Panc1 (cell line): ENCODE measurements around the gene GDF15. TPM values are rescaled to one million over a fixed set of nuclear protein-coding genes. Genes with fewer than 3 reads are reported as not detected.
A peak's percentile ranks its signal among the peaks of the same experiment; 100 is the strongest.
"Not testable (repeated sequence)": the region's sequence is repeated elsewhere in the genome, so short reads cannot be mapped to it uniquely, and the experiment has no call there.

Experiments used
- ATAC-seq: fragments of 200-7000 bp; cut with Tn5 transposase; 2 replicates; pipeline ENCODE4 v1.9.1; 2020; ENCODE audit warnings: mild to moderate bottlenecking, moderate library complexity
- BruUV-seq: library from RNA; stranded (reverse); fragments of 400-500 nt; replicated peaks from 2 replicates; lab custom pipeline; 2021; lab: Mats Ljungman, UMichigan
- CTCF ChIA-PET: fragments of 300-600 bp; sonication (Branson Sonifier 250); formaldehyde crosslinking; loops from one replicate; lab custom pipeline; 2022; ENCODE audit warnings: antibody characterized with exemption; lab: Charles Lee
- POLR2A ChIA-PET: fragments of 300-600 bp; sonication (Branson Sonifier 250); formaldehyde crosslinking; loops from one replicate; lab custom pipeline; 2022; ENCODE audit warnings: antibody characterized with exemption; lab: Charles Lee
- DNase-seq: peaks from one replicate; pipeline ENCODE4 v3.0.0-alpha.2; 2010; ENCODE audit warnings: low read depth, low spot score
- H3K27ac ChIP-seq: 2 replicates; pipeline ENCODE4 v1.5.1; 2011; ENCODE audit warnings: mild to moderate bottlenecking, low read length, inconsistent platforms
- H3K27me3 ChIP-seq: fragments of 200-500 bp; sonication (Bioruptor generic); 2 replicates; pipeline ENCODE4 v1.6.0; 2014; ENCODE audit warnings: low read length, inconsistent platforms; ENCODE audit not compliant: control insufficient read depth, insufficient read depth
- H3K36me3 ChIP-seq: fragments of 200-500 bp; sonication (Bioruptor generic); 2 replicates; pipeline ENCODE4 v1.5.1; 2014; ENCODE audit warnings: inconsistent platforms, mild to moderate bottlenecking, low read length, moderate library complexity; ENCODE audit not compliant: control insufficient read depth, insufficient read depth
- H3K4me1 ChIP-seq: 2 replicates; pipeline ENCODE4 v1.5.1; 2011; ENCODE audit warnings: inconsistent platforms, mild to moderate bottlenecking, low read length, moderate library complexity; ENCODE audit not compliant: control insufficient read depth, insufficient read depth
- H3K4me3 ChIP-seq, 2 experiments: 2 replicates each; pipeline ENCODE4 v1.5.1; 2011 to 2012; ENCODE audit warnings: low read depth in 2 of 2, low read length in 2 of 2, mild to moderate bottlenecking in 2 of 2, inconsistent platforms in 1 of 2, moderate library complexity in 1 of 2
- H3K9me3 ChIP-seq: fragments of 200-500 bp; sonication (Bioruptor generic); 2 replicates; pipeline ENCODE4 v1.5.1; 2014; ENCODE audit warnings: low read depth, mild to moderate bottlenecking, inconsistent platforms, low read length, moderate library complexity; ENCODE audit not compliant: control insufficient read depth, insufficient read depth
- CTCF ChIP-seq: fragments of 450-650 bp; IDR thresholded peaks from 2 replicates; pipeline ENCODE4 v1.5.1; 2017; ENCODE audit warnings: mild to moderate bottlenecking
- POLR2AphosphoS5 ChIP-seq: IDR thresholded peaks from 2 replicates; pipeline ENCODE4 v1.6.1; 2012; ENCODE audit warnings: mild to moderate bottlenecking, low read depth, low read length, moderate library complexity
- SIN3A ChIP-seq: IDR thresholded peaks from 2 replicates; pipeline ENCODE4 v1.6.1; 2012; ENCODE audit warnings: low read depth, mild to moderate bottlenecking, low read length, moderate library complexity, borderline replicate concordance; ENCODE audit not compliant: insufficient read depth
- TCF7L2 ChIP-seq: IDR thresholded peaks from 2 replicates; pipeline ENCODE4 v1.6.1; 2011; ENCODE audit warnings: mild to moderate bottlenecking, low read depth, low read length, inconsistent platforms
- in situ Hi-C: cut with HindIII; loops from 2 replicates; pipeline ENCODE4 v1.10.0; 2016; ENCODE audit warnings: low sequenced_read_pairs, low pct_unique_long_range_greater_than_20kb
- intact Hi-C: fragments of 100-400 bp; cut with micrococcal nuclease; formaldehyde crosslinking; loops from one replicate; pipeline ENCODE4 v1.10.0; 2022; ENCODE audit not compliant: unreplicated experiment
- total RNA-seq: library from RNA; stranded (reverse); gene quantifications from one replicate; pipeline ENCODE4 v1.2.1, GENCODE V29; 2021; ENCODE audit not compliant: unreplicated experiment
- TF ChIP-seq, protein P1 (sequence below), 2 experiments: IDR thresholded peaks; 2 replicates each; pipeline ENCODE4 v1.6.1; 2011 to 2012; ENCODE audit warnings: low read depth in 2 of 2, control low read depth in 1 of 2, low read length in 1 of 2, mild to moderate bottlenecking in 1 of 2, moderate library complexity in 1 of 2; ENCODE audit not compliant: insufficient read depth in 1 of 2

GDF15 gene
- total RNA-seq, 1 experiment from 2014 or later = 335 TPM

- Histone ChIP-seq H3K4me1 (peaks cover 39% of the 10 kb centered on the region), H3K9me3 (no peaks in the 10 kb centered on the region), H3K36me3 (no peaks in the 10 kb centered on the region), H3K27ac (peak overlapping the region; percentile 83), H3K4me3 (no peak overlapping the region), H3K27me3 (no peaks in the 10 kb centered on the region)
- ChIA-PET CTCF (interaction anchor here (0.6 kb wide), 1 partner anchor 35 kb away, joined by 7 read pairs; no protein-coding TSS in a partner anchor), POLR2A (interaction anchor here (0.7 kb wide), 1 partner anchor 37 kb away, joined by 5 read pairs; no protein-coding TSS in a partner anchor)
- TF ChIP-seq SIN3A (no peak), TCF7L2 (no peak), CTCF (no peak), POLR2AphosphoS5 (no peak)
- TF ChIP-seq, protein P1, sequence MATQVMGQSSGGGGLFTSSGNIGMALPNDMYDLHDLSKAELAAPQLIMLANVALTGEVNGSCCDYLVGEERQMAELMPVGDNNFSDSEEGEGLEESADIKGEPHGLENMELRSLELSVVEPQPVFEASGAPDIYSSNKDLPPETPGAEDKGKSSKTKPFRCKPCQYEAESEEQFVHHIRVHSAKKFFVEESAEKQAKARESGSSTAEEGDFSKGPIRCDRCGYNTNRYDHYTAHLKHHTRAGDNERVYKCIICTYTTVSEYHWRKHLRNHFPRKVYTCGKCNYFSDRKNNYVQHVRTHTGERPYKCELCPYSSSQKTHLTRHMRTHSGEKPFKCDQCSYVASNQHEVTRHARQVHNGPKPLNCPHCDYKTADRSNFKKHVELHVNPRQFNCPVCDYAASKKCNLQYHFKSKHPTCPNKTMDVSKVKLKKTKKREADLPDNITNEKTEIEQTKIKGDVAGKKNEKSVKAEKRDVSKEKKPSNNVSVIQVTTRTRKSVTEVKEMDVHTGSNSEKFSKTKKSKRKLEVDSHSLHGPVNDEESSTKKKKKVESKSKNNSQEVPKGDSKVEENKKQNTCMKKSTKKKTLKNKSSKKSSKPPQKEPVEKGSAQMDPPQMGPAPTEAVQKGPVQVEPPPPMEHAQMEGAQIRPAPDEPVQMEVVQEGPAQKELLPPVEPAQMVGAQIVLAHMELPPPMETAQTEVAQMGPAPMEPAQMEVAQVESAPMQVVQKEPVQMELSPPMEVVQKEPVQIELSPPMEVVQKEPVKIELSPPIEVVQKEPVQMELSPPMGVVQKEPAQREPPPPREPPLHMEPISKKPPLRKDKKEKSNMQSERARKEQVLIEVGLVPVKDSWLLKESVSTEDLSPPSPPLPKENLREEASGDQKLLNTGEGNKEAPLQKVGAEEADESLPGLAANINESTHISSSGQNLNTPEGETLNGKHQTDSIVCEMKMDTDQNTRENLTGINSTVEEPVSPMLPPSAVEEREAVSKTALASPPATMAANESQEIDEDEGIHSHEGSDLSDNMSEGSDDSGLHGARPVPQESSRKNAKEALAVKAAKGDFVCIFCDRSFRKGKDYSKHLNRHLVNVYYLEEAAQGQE (IDR thresholded peaks at IDR 0.05; ENCODE audit: insufficient read depth in 1 of 2, low read depth in 2 of 2, low read length in 1 of 2) = no peak
- intact Hi-C loops = no loop called here
- ATAC-seq = no peak
- no TSS peak for BruUV-seq
- in situ Hi-C loops = no loop called here
- DNase-seq = no peak
Observed at GRCh38 chr19:18380843-18381242, 5.1 kb upstream of the GDF15 start.

DNA sequence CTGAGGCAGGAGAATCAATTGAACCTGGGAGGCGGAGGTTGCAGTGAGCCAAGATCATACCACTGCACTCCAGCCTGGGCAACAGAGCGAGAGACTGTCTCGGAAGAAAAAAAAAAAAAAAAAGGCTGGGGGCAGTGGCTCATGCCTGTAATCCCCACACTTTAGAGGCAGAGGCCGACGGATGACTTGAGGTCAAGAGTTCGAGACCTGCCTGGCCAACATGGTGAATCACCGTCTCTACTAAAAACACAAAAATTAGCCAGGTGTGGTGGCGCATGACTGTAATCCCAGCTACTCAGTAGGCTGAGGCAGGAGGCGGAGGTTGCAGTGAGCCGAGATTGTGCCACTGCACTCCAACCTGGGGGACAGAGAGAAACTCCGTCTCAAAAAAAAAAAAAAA is 2.3 kb upstream of the GDF15 start:
- DNase-seq, ATAC-seq, H3K27me3 ChIP-seq, H3K9me3 ChIP-seq, in situ Hi-C loops, BruUV-seq, H3K4me3 ChIP-seq, intact Hi-C loops, CTCF ChIA-PET, H3K36me3 ChIP-seq: not testable (repeated sequence)
- Histone ChIP-seq H3K4me1 (peaks cover 32% of the 10 kb centered on the region), H3K27ac (peak overlapping the region; percentile 77; the same call in 1 of the 2 replicates)
- POLR2A ChIA-PET = interaction anchor here (0.5 kb wide), 1 partner anchor 91 kb away, joined by 3 read pairs; no protein-coding TSS in a partner anchor

- ATAC-seq (no peak), DNase-seq (no peak)
- Histone ChIP-seq H3K27ac (peak overlapping the region; percentile 91; the same call in 1 of the 2 replicates), H3K27me3 (no peaks in the 10 kb centered on the region), H3K4me1 (peaks cover 29% of the 10 kb centered on the region), H3K9me3 (no peaks in the 10 kb centered on the region), H3K4me3 (no peak overlapping the region), H3K36me3 (peaks cover 3% of the 10 kb centered on the region; the same call in 1 of the 2 replicates)
- intact Hi-C loops (no loop called here), in situ Hi-C loops (no loop called here)
- POLR2A ChIA-PET = no interaction called here
- CTCF ChIA-PET = no interaction called here
- TF ChIP-seq SIN3A (no peak), POLR2AphosphoS5 (no peak), TCF7L2 (no peak), CTCF (no peak)
- TF ChIP-seq, protein P1 (IDR thresholded peaks at IDR 0.05; ENCODE audit: insufficient read depth in 1 of 2, low read depth in 2 of 2, low read length in 1 of 2) = no peak
- no TSS peak for BruUV-seq
Observed at GRCh38 chr19:18384775-18385174, 1.2 kb upstream of the GDF15 start.
